NT2/D1 (cell line): ENCODE results near the gene KISS1.

Experiments
- SUZ12 ChIP-seq: IDR thresholded peaks from 2 replicates; pipeline ENCODE4 v1.6.1; 2011; ENCODE audit not compliant: insufficient read length, insufficient read depth; ENCODE audit errors: extremely low read depth
- ZNF274 ChIP-seq: IDR thresholded peaks from 2 replicates; pipeline ENCODE4 v1.6.1; 2011; ENCODE audit warnings: mild to moderate bottlenecking, low read depth, low read length

- TF ChIP-seq ZNF274, result no peak
- TF ChIP-seq SUZ12, result no peak
Observed at GRCh38 chr1:204155881-204156280, 40.4 kb downstream of the KISS1 start.
